GM19438 (cell line): ENCODE results near the gene SCGN.

Experiments
- ATAC-seq: cut with Tn5 transposase; IDR thresholded peaks from one replicate; pipeline ENCODE4 v1.9.1; 2021; ENCODE audit warnings: low read depth; ENCODE audit not compliant: unreplicated experiment

SCGN gene

DNA sequence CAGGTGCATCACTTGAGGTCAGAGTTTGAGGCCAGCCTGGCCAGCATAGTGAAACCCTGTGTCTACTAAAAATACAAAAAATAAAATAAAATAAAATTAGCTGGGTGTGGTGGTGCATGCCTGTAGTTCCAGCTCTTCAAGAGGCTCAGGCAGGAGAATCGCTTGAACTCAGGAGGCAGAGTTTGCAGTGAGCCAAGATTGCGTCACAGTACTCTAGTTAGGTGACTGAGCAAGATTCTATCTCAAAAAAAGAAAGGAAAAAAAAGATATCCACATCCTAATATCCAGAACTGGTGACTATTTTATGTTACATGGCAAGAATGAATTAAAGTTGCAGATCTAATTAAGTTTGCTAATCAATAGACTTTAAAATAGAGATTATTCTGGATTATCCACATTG lies 32.5 kb downstream of the SCGN start:
- ATAC-seq = no peak

- no peak for ATAC-seq
Observed at GRCh38 chr6:25685251-25685650, 33.2 kb downstream of the SCGN start.

GRCh38 chr6:25685896-25686295 lies 33.9 kb downstream of the SCGN start:
- ATAC-seq = no peak

DNA sequence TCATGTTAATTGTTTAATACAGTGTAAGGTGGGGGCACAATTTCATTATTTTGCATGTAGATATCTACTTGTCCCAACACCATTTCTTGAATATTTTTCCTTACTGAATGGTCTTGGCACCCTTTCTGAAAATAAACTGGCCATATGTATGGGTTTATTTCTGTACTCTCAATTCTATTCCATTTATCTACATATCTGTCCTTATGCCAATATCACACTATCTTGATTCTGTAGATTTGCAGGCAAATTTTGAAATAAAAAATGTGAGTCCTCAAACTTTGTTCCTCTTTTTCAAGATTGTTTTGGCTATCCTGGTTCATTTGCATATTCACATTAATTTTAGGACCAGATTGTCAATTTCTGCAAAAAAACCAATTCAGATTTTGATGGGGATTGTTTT lies 34.8 kb downstream of the SCGN start:
- ATAC-seq = no peak

DNA sequence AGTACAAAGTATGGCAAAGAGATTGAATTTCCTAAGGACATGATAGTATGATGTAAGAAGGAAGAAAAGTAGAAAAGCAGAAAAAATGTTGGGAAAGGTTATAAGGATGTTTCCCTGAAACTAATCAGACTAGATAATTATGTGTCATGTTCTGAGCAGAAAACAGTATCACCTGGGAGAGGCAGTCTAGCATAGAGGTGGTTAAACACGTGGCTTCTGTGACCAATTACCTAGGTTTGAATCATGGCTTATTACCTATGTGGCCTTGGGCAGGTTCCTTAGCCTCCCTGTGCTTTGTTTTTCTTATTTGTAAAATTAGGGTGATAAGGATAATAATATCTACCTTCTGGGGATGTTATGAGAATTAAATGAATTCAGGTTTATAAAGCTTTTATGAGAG lies 38.0 kb downstream of the SCGN start:
- ATAC-seq = no peak

DNA sequence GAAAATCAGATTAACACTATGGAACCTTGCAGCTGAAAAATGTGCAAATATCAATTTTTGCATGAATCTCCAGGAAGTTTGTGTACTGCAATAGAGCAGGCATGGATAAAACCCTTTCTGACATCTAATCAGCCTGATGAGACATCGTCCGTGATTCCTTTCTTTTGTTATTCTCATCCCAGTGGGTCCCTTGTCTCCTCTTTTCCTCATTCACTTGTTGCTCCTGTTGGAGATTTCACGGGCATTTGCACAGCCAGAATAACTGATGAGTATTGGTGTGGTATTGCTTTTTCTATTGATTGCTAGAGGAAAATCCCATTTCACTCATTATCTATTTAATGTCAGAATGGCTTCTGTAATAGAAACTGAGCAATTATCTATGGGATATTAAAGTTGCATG lies 39.9 kb downstream of the SCGN start:
- no peak for ATAC-seq

DNA sequence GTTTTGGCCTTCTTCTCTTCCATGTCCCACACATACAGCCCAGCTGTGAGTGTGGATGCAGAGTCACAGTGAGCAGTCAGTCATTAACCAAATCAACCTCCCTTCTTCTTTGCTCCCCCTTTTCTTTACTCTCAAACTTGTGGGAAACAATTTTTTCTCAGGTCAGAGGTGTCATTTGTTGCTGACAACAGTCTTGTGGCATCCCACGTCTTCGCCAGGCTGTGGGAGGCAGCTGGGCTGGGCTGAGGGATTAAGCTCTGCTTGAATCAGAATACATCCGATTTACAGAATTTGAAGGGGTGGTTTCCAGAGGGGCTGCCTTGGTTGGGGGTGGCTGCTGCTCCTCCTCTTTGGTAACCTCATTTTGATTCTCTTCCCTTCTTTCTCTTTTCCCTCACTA lies 40.5 kb downstream of the SCGN start:
- no peak for ATAC-seq

- ATAC-seq = no peak
Observed at GRCh38 chr6:25694366-25694765, 42.4 kb downstream of the SCGN start.

DNA sequence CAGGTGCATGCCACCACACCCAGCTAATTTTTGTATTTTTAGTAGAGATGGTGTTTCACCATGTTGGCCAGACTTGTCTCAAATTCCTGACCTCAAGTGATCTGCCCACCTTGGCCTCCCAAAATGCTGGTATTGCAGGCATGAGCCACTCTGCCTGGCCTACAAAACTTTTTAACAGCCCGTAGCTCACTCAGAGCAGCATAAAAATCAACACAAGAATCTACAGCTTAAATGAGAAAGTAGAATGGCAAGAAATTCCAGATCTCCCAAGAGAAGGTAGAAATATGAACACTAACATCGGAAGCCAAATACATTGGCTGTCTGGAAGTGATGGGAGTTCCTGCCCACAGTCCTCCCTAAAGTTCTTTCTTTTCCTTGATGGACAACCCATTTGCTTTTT lies 43.7 kb downstream of the SCGN start:
- no peak for ATAC-seq

- ATAC-seq = no peak
Observed at GRCh38 chr6:25697537-25698340, 45.7 kb downstream of the SCGN start.

- ATAC-seq = no peak
Observed at GRCh38 chr6:25698631-25699030, 46.6 kb downstream of the SCGN start.

DNA sequence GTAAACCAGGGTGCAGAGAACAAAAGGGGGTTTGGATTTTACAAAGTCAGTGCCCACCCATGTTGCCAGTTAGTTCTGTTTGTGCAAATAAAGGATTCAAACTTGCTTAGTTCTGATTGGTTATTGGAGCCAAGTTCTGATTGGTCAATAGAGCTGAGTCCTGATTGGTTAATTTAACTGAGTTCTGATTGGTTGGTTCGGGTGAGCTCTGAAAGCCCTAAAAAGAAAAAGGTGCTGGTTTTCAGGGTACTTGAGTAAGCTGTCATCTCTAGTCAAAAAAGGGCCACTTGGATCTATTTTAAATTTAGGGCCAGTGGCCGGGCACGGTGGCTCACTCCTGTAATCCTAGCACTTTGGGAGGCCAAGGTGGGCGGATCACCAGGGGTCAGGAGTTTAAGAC lies 47.6 kb downstream of the SCGN start:
- no peak for ATAC-seq

DNA sequence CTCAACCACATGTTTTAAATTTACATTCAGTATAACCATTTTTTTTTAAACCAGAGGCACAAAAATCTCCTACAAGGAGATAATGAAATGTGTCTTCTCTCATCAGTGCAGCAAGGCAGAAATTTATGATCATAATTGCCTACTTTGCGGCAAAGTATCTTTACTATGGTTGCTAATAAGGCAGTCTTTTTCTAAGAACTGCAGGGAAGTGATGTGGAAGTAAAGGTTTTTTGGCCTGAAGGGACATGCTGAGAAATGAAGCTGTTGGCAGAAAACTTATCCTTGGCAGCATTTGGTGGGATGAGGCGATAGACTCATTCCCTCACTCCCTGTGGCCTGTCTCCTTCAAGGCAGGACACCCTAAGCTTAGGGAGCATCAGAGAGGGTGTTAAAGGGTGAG lies 48.7 kb downstream of the SCGN start:
- no peak for ATAC-seq

GRCh38 chr6:25701807-25702206 lies 49.8 kb downstream of the SCGN start:
- no peak for ATAC-seq

DNA sequence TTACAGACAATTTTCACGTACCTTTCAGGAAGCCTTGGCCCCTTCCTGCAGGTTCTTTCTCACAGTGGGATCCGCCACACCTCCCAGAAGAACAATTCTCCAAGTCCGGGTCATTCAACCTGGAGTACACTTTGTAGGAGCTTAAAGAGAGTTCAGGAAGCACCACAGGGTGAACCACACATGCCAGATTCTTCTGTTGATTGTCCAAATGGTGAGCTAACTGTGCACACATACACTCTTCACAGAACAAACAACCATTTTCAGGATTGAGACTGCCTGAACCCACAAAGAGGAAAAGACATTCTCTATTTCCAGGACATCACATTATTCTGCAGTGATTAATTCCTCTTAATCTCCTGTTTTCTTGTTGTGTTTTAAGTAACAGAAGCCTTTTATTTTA lies 51.0 kb downstream of the SCGN start:
- ATAC-seq = no peak

- ATAC-seq = no peak
Observed at GRCh38 chr6:25704001-25704400, 52.0 kb downstream of the SCGN start.

GRCh38 chr6:25706314-25707014 lies 54.4 kb downstream of the SCGN start:
- no peak for ATAC-seq

- ATAC-seq = no peak
Observed at GRCh38 chr6:25709761-25710160, 57.7 kb downstream of the SCGN start.

DNA sequence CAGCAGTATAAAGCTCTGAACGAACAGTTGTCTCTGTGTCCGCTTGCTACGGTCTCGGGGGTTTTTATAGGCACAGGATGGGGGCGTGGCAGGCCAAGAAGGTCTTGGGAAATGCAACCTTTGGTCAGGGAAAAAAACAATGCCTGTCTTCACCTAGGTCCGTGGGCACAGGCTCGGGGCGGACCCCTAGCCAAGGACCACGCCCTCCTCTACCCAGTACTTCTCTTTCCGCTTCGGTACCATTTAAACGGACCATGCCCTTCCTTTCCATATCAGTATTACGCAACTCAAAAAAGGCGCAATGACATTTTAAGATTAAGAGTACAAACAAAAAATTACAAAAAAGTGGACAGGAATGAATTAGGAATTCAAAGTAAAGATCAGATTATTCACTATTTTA lies 58.3 kb downstream of the SCGN start:
- ATAC-seq = no peak

GRCh38 chr6:25713824-25714223 lies 61.8 kb downstream of the SCGN start:
- no peak for ATAC-seq

DNA sequence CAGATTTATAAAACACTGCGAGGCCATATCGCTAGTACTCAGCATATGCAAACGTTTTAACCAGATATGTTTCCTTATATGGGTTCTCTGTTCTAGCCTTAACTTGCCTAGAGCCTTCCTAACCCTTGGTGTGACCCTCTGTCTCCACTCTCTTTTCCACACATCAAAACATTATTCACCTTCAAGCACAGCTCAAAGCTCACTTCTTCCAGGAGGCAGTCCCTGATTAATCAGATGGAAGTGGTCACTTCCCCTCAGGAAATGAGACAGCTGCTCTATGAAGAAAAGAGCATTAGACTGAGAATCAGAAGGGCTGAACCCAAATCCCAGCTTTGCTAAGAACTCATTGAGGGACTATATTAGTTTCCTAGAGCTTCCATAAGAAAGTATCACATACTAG lies 62.8 kb downstream of the SCGN start:
- no peak for ATAC-seq

DNA sequence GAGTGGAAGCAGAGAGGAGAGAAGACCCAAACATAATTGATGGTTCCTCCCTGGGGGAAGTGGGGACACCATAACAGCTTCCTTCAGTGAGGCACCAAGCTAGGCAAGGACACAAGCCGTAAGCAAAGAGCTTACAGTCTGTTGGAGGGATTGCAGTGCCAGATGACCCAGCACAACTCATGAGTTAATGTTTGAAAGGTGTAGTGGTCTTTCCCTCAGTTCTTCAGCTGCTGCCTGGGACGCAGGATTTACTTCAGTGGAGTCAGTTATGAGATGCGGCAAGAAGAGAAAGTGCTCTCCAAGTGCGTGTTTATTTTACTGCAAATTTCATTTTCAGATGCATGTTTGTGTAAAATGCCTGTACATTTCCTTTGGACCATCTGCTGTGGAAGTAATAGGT lies 63.8 kb downstream of the SCGN start:
- ATAC-seq = no peak
